ENCODE results near the gene UIMC1. TPM values are rescaled to one million over a fixed set of nuclear protein-coding genes. Genes with fewer than 3 reads are reported as not detected.

The UIMC1 gene
- total and polyA plus RNA-seq, 5 donors from 2014 or later = 18.0 to 80.7 (median 22.9) TPM

GRCh38 chr5:177040814-177041420 is 34.3 kb upstream of the UIMC1 start:
- ATAC-seq (ENCODE audit: low read depth in 2 of 2) (no peak), DNase-seq (no peak)
- Mint-ChIP-seq H3K27ac (no peak overlapping the region), H3K9me3 (no peaks in the 10 kb centered on the region), H3K4me1 (peaks cover 0 to 9% (median 7%) of the 10 kb centered on the region in 4 donors), H3K36me3 (peaks cover 29% of the 10 kb centered on the region), H3K4me3 (no peak overlapping the region), H3K27me3 (no peaks in the 10 kb centered on the region)
- H3K36me3 ChIP-seq (ENCODE audit: control insufficient read depth, insufficient read depth, low read length) = peaks cover 50% of the 10 kb centered on the region
- no peaks in the 10 kb centered on the region for H3K27me3 ChIP-seq (ENCODE audit: control insufficient read depth, insufficient read depth, low read length)
- H3K27ac ChIP-seq (ENCODE audit: insufficient read depth, low read length, poor library complexity, severe bottlenecking) = no peak overlapping the region
- no peaks in the 10 kb centered on the region for H3K9me3 ChIP-seq (ENCODE audit: control insufficient read depth in 2 of 2, low read length in 2 of 2)
- H3K4me3 ChIP-seq (ENCODE audit: low read depth, low read length) = no peak overlapping the region
- no peaks in the 10 kb centered on the region for H3K4me1 ChIP-seq (ENCODE audit: control insufficient read depth, insufficient read depth, low read length, poor library complexity, severe bottlenecking)

- Histone ChIP-seq H3K27me3 (ENCODE audit: control insufficient read depth, insufficient read depth, low read length) (no peaks in the 10 kb centered on the region), H3K4me3 (ENCODE audit: low read depth, low read length) (no peak overlapping the region), H3K4me1 (ENCODE audit: control insufficient read depth, insufficient read depth, low read length, poor library complexity, severe bottlenecking) (no peaks in the 10 kb centered on the region), H3K36me3 (ENCODE audit: control insufficient read depth, insufficient read depth, low read length) (peaks cover 21% of the 10 kb centered on the region), H3K9me3 (ENCODE audit: control insufficient read depth in 2 of 2, low read length in 2 of 2) (no peaks in the 10 kb centered on the region), H3K27ac (ENCODE audit: insufficient read depth, low read length, poor library complexity, severe bottlenecking) (no peak overlapping the region)
- Mint-ChIP-seq H3K4me1 (peaks cover 7 to 30% (median 14%) of the 10 kb centered on the region in 4 donors), H3K27me3 (no peaks in the 10 kb centered on the region), H3K36me3 (peaks cover 16% of the 10 kb centered on the region), H3K27ac (no peak overlapping the region), H3K9me3 (no peaks in the 10 kb centered on the region), H3K4me3 (no peak overlapping the region)
- DNase-seq (no peak), ATAC-seq (ENCODE audit: low read depth in 2 of 2) (no peak)
These were observed 30.3 kb upstream of the UIMC1 start for GRCh38 chr5:177036921-177037320.

- Histone ChIP-seq H3K4me3 (ENCODE audit: low read depth, low read length) (no peak overlapping the region), H3K9me3 (ENCODE audit: control insufficient read depth in 2 of 2, low read length in 2 of 2) (no peaks in the 10 kb centered on the region), H3K36me3 (ENCODE audit: control insufficient read depth, insufficient read depth, low read length) (peaks cover 17% of the 10 kb centered on the region), H3K4me1 (ENCODE audit: control insufficient read depth, insufficient read depth, low read length, poor library complexity, severe bottlenecking) (no peaks in the 10 kb centered on the region), H3K27ac (ENCODE audit: insufficient read depth, low read length, poor library complexity, severe bottlenecking) (no peak overlapping the region), H3K27me3 (ENCODE audit: control insufficient read depth, insufficient read depth, low read length) (no peaks in the 10 kb centered on the region)
- Mint-ChIP-seq H3K36me3 (peaks cover 15% of the 10 kb centered on the region), H3K4me3 (no peak overlapping the region), H3K9me3 (peaks cover 0 to 3% (median 2%) of the 10 kb centered on the region in 7 donors), H3K4me1 (peaks cover 11 to 30% (median 18%) of the 10 kb centered on the region in 4 donors), H3K27ac (peak overlapping the region in 2 of 3 donors; percentile 15 to 29), H3K27me3 (no peaks in the 10 kb centered on the region)
- no peak for ATAC-seq (ENCODE audit: low read depth in 2 of 2)
- DNase-seq = no peak
These were observed 29.9 kb upstream of the UIMC1 start for GRCh38 chr5:177036443-177036842.

- Mint-ChIP-seq H3K4me3 (peak overlapping the region in 1 of 4 donors; percentile 24), H3K9me3 (peaks cover 0 to 5% (median 3%) of the 10 kb centered on the region in 7 donors), H3K27me3 (no peaks in the 10 kb centered on the region), H3K4me1 (peaks cover 13 to 31% (median 20%) of the 10 kb centered on the region in 4 donors), H3K36me3 (peaks cover 14% of the 10 kb centered on the region), H3K27ac (peak overlapping the region; percentile 29 to 95 (median 74))
- Histone ChIP-seq H3K4me3 (ENCODE audit: low read depth, low read length) (no peak overlapping the region), H3K4me1 (ENCODE audit: control insufficient read depth, insufficient read depth, low read length, poor library complexity, severe bottlenecking) (no peaks in the 10 kb centered on the region), H3K27me3 (ENCODE audit: control insufficient read depth, insufficient read depth, low read length) (no peaks in the 10 kb centered on the region), H3K9me3 (ENCODE audit: control insufficient read depth in 2 of 2, low read length in 2 of 2) (no peaks in the 10 kb centered on the region), H3K27ac (ENCODE audit: insufficient read depth, low read length, poor library complexity, severe bottlenecking) (no peak overlapping the region), H3K36me3 (ENCODE audit: control insufficient read depth, insufficient read depth, low read length) (peaks cover 13% of the 10 kb centered on the region)
- ATAC-seq (ENCODE audit: low read depth in 2 of 2) = no peak
- no peak for DNase-seq
These were observed 29.4 kb upstream of the UIMC1 start for GRCh38 chr5:177035976-177036375.

DNA sequence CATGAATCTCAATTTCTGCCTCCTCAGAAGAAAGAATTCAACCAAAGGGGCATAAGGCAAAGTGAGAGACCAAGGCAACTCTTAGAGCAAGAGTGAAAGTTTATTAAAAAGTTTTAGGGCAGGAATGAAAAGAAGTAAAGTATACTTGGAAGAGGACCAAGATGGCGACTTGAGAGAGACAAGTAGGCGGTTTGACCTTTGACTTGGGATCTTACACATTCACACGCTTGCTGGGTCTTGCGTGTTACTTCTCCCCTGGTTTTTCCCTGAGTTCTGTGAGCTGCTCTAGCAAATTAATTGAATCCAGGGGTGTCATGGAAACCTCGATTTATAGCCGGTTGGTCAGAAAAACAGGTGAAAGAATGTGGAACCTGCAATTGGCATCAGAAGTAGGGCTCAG is 22.9 kb upstream of the UIMC1 start:
- ATAC-seq (ENCODE audit: low read depth in 2 of 2) = no peak
- Histone ChIP-seq H3K27me3 (ENCODE audit: control insufficient read depth, insufficient read depth, low read length) (no peaks in the 10 kb centered on the region), H3K36me3 (ENCODE audit: control insufficient read depth, insufficient read depth, low read length) (peaks cover 11% of the 10 kb centered on the region), H3K9me3 (ENCODE audit: control insufficient read depth in 2 of 2, low read length in 2 of 2) (no peaks in the 10 kb centered on the region), H3K27ac (ENCODE audit: insufficient read depth, low read length, poor library complexity, severe bottlenecking) (no peak overlapping the region), H3K4me3 (ENCODE audit: low read depth, low read length) (no peak overlapping the region), H3K4me1 (ENCODE audit: control insufficient read depth, insufficient read depth, low read length, poor library complexity, severe bottlenecking) (peaks cover 7% of the 10 kb centered on the region)
- no peak for DNase-seq
- peaks cover 28 to 35% (median 32%) of the 10 kb centered on the region in 4 donors for H3K4me1 Mint-ChIP-seq
- no peaks in the 10 kb centered on the region for H3K27me3 Mint-ChIP-seq
- H3K27ac Mint-ChIP-seq = no peak overlapping the region
- peaks cover 27% of the 10 kb centered on the region for H3K36me3 Mint-ChIP-seq
- peaks cover 0 to 7% (median 3%) of the 10 kb centered on the region in 7 donors for H3K9me3 Mint-ChIP-seq
- no peak overlapping the region for H3K4me3 Mint-ChIP-seq

DNA sequence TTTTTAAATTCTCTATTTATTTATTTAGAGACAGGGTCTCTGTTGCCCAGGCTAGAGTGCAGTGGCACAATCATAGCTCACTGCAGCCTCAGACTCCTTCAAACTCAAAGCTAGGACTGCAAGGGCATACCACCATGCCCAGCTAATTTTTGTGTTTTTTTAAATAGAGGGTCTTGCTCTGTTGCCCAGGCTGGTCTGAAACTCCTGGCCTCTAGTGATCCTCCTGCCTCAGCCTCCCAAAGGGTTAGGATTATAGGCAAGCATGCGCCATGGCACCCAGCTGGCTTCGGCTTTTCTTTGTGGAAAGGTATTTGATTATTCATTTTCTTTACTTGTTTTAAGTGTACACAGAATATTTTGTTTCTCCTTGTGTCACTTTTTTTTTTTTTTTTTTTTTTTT is 21.1 kb upstream of the UIMC1 start:
- H3K36me3 ChIP-seq (ENCODE audit: control insufficient read depth, insufficient read depth, low read length) = peaks cover 8% of the 10 kb centered on the region
- peaks cover 35 to 41% (median 38%) of the 10 kb centered on the region in 4 donors for H3K4me1 Mint-ChIP-seq
- H3K4me1 ChIP-seq (ENCODE audit: control insufficient read depth, insufficient read depth, low read length, poor library complexity, severe bottlenecking) = peaks cover 20% of the 10 kb centered on the region
- H3K27ac Mint-ChIP-seq = no peak overlapping the region
- no peak overlapping the region for H3K27ac ChIP-seq (ENCODE audit: insufficient read depth, low read length, poor library complexity, severe bottlenecking)
- no peaks in the 10 kb centered on the region for H3K9me3 ChIP-seq (ENCODE audit: control insufficient read depth in 2 of 2, low read length in 2 of 2)
- no peak overlapping the region for H3K4me3 ChIP-seq (ENCODE audit: low read depth, low read length)
- no peak for DNase-seq
- H3K9me3 Mint-ChIP-seq = peaks cover 0 to 7% (median 3%) of the 10 kb centered on the region in 7 donors
- ATAC-seq (ENCODE audit: low read depth in 2 of 2) = no peak
- H3K27me3 Mint-ChIP-seq = no peaks in the 10 kb centered on the region
- peaks cover 25% of the 10 kb centered on the region for H3K36me3 Mint-ChIP-seq
- no peaks in the 10 kb centered on the region for H3K27me3 ChIP-seq (ENCODE audit: control insufficient read depth, insufficient read depth, low read length)
- no peak overlapping the region for H3K4me3 Mint-ChIP-seq

- Mint-ChIP-seq H3K9me3 (peaks cover 0 to 2% (median 0%) of the 10 kb centered on the region in 7 donors), H3K27ac (peak overlapping the region; percentile 13 to 91 (median 78)), H3K27me3 (no peaks in the 10 kb centered on the region), H3K4me3 (peak overlapping the region; percentile 19 to 88 (median 68)), H3K36me3 (peaks cover 17% of the 10 kb centered on the region), H3K4me1 (peaks cover 29 to 55% (median 46%) of the 10 kb centered on the region in 4 donors)
- Histone ChIP-seq H3K9me3 (ENCODE audit: control insufficient read depth in 2 of 2, low read length in 2 of 2) (no peaks in the 10 kb centered on the region), H3K27me3 (ENCODE audit: control insufficient read depth, insufficient read depth, low read length) (no peaks in the 10 kb centered on the region), H3K36me3 (ENCODE audit: control insufficient read depth, insufficient read depth, low read length) (peaks cover 8% of the 10 kb centered on the region), H3K4me3 (ENCODE audit: low read depth, low read length) (peak overlapping the region; percentile 16), H3K4me1 (ENCODE audit: control insufficient read depth, insufficient read depth, low read length, poor library complexity, severe bottlenecking) (peaks cover 28% of the 10 kb centered on the region), H3K27ac (ENCODE audit: insufficient read depth, low read length, poor library complexity, severe bottlenecking) (no peak overlapping the region)
- DNase-seq (no peak), ATAC-seq (ENCODE audit: low read depth in 2 of 2) (no peak)
These were observed 18.6 kb upstream of the UIMC1 start for GRCh38 chr5:177025101-177025601.

- DNase-seq (no peak), ATAC-seq (ENCODE audit: low read depth in 2 of 2) (no peak)
- Histone ChIP-seq H3K9me3 (ENCODE audit: control insufficient read depth in 2 of 2, low read length in 2 of 2) (no peaks in the 10 kb centered on the region), H3K36me3 (ENCODE audit: control insufficient read depth, insufficient read depth, low read length) (peaks cover 6% of the 10 kb centered on the region), H3K27ac (ENCODE audit: insufficient read depth, low read length, poor library complexity, severe bottlenecking) (no peak overlapping the region), H3K4me1 (ENCODE audit: control insufficient read depth, insufficient read depth, low read length, poor library complexity, severe bottlenecking) (peaks cover 28% of the 10 kb centered on the region), H3K4me3 (ENCODE audit: low read depth, low read length) (peak overlapping the region; percentile 16), H3K27me3 (ENCODE audit: control insufficient read depth, insufficient read depth, low read length) (no peaks in the 10 kb centered on the region)
- peak overlapping the region; percentile 61 to 88 (median 72) for H3K4me3 Mint-ChIP-seq
- H3K27me3 Mint-ChIP-seq = no peaks in the 10 kb centered on the region
- H3K36me3 Mint-ChIP-seq = peaks cover 16% of the 10 kb centered on the region
- peaks cover 0 to 2% (median 0%) of the 10 kb centered on the region in 7 donors for H3K9me3 Mint-ChIP-seq
- H3K4me1 Mint-ChIP-seq = peaks cover 29 to 57% (median 44%) of the 10 kb centered on the region in 4 donors
- H3K27ac Mint-ChIP-seq = peak overlapping the region; percentile 13 to 91 (median 78)
These were observed 18.0 kb upstream of the UIMC1 start for GRCh38 chr5:177024559-177024958.
